HAP-1 (cell line): ENCODE results near the gene E4F1.
"Not testable (repeated sequence)": the region's sequence is repeated elsewhere in the genome, so short reads cannot be mapped to it uniquely, and the experiment has no call there.

Experiments
- DNase-seq, 2 experiments: peaks; one replicate each; pipeline ENCODE4 v3.0.0-alpha.2; 2016 to 2020; ENCODE audit warnings: low spot score in 2 of 2
- H3K27me3 ChIP-seq: fragments of 250-450 bp; sonication (Bioruptor Pico); 2 replicates; pipeline ENCODE4 v1.5.1; 2020; ENCODE audit warnings: low read depth, mild to moderate bottlenecking, moderate library complexity
- H3K36me3 ChIP-seq: fragments of 250-450 bp; sonication (Bioruptor Pico); replicated peaks from 2 replicates; pipeline ENCODE4 v1.5.1; 2020; ENCODE audit warnings: mild to moderate bottlenecking
- H3K4me1 ChIP-seq: fragments of 250-450 bp; sonication (Bioruptor Pico); 2 replicates; pipeline ENCODE4 v1.5.1; 2020; ENCODE audit warnings: mild to moderate bottlenecking
- H3K4me3 ChIP-seq: fragments of 250-450 bp; sonication (Bioruptor Pico); 2 replicates; pipeline ENCODE4 v1.5.1; 2020; ENCODE audit warnings: mild to moderate bottlenecking, moderate library complexity
- H3K9me3 ChIP-seq: fragments of 250-450 bp; sonication (Bioruptor Pico); 2 replicates; pipeline ENCODE4 v1.5.1; 2020; ENCODE audit warnings: mild to moderate bottlenecking, moderate library complexity
- in situ Hi-C: fragments of 300-500 bp; cut with MboI; formaldehyde crosslinking; loops from 3 replicates; pipeline ENCODE4 v1.14.3; 2020; ENCODE audit warnings: low sequenced_read_pairs, inconsistent platforms, mixed read lengths

Gene E4F1

DNA sequence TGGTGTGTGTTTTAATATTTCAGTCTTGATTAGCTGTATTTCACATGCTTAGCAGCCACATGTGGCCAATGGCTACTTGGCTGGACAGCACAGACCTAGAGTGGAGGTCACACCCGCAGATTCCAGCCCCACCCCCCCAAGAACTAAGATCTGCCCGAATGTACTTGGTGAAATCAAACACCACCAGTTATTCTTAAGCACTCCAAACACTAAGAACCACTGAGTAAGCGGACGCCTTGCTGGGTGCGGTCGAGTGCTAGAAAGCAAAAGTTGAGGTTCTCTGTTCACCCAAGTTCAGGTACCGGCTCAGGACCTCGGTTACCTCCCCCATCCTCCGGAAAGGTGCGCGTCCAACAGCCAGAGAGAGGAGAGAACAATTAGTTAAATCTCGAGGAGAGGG is 43.5 kb downstream of the E4F1 start:
- DNase-seq, in situ Hi-C loops, H3K9me3 ChIP-seq, H3K27me3 ChIP-seq, H3K4me1 ChIP-seq: not testable (repeated sequence)
- Histone ChIP-seq H3K4me3 (peak overlapping the region; percentile 97), H3K36me3 (peaks cover 43% of the 10 kb centered on the region)

DNA sequence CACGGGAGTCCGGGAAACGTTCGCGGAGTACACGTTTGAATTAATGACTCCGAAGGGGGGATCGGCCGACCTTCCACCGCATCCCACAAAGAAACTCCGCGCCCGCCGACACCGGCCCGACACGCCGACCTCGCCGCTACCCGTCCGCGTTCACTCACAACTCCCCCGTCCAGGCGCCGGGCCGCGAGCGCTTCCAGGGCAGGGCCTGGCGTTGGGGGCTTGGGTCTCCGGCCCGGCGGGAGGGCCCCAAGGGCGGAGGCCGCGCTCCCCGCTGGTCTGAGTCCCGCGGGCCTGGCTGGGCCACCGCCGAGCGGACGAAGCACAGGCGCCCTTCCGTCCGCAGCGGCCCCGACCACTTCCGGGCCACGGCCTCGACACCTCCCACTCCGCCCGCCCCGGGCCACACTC is 44.1 kb downstream of the E4F1 start:
- in situ Hi-C loops, H3K27me3 ChIP-seq, H3K9me3 ChIP-seq, H3K4me1 ChIP-seq, DNase-seq: not testable (repeated sequence)
- H3K4me3 ChIP-seq = peak overlapping the region; percentile 97
- H3K36me3 ChIP-seq = peaks cover 37% of the 10 kb centered on the region

DNA sequence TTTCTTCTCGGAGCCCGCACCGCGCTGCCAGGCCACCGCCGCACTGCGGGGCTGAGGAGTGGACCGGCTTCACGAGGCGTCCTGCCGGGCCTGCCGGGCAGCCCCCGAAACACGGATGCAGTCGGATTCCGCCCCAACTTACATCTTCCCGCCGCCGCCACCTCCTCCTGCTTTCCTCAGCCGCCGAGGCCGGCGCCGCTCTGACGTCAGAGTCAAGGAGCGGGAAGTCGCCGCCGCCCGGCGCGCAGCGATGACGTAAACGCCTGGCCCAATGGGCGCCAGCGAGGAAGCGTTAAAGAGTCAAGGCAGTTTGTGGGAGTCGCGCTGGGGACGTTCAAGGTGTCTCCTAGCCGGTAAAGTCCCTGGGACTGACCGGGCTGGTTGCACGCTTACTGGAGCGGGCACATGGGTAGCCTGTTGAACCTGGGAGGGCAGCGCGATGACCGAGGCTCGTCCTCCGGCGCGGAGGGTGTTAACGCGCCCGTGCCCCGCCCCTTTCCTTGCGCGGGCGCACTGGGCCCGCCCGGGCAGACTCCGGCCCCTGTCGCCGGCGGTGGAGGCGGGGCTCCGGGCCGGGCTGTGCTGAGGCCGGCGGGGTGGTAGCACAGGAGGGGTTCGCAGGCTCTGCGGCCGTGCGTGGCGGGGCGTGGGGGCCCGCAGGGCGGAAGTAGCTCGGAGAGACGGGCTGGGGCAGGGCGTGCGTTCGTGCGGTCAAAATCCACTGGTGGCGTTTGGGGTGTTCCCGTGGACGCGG is 44.7 kb downstream of the E4F1 start, which contains the start of gene RNPS1:
Gene RNPS1, minus strand, starts transcription at position 214 of the 754 bp plus-strand sequence. CDS start 3,483 bp downstream, outside the sequence.
- peak within 1 kb of the TSS; percentile 97 for H3K4me3 ChIP-seq
- no peaks in the 10 kb centered on the region for H3K9me3 ChIP-seq
- in situ Hi-C loops = no loop called here
- peaks cover 9% of the 10 kb centered on the region for H3K4me1 ChIP-seq
- DNase-seq = peak; percentile 82 to 95
- H3K36me3 ChIP-seq = peaks cover 31% of the 10 kb centered on the region
- no peaks in the 10 kb centered on the region for H3K27me3 ChIP-seq

DNA sequence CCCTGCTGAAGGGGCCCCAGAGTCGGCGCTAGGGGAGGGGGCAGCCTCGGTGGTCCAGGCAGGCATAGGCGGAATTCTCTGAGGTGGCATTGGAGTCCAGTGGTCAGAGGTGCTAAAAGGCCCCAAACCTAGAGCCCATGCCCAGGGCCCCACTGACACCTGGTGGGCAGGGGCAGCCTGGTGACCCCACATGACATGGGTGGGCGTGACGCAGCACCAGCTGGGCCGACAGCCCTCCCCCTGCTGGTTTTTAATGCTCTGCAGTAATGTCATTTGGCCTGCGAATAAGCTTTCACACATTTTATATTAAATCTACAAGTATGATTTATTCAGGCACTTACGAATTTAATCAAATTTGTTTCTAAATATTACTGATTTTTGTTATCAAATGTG is 46.7 kb downstream of the E4F1 start:
- H3K4me3 ChIP-seq = no peak overlapping the region

DNA sequence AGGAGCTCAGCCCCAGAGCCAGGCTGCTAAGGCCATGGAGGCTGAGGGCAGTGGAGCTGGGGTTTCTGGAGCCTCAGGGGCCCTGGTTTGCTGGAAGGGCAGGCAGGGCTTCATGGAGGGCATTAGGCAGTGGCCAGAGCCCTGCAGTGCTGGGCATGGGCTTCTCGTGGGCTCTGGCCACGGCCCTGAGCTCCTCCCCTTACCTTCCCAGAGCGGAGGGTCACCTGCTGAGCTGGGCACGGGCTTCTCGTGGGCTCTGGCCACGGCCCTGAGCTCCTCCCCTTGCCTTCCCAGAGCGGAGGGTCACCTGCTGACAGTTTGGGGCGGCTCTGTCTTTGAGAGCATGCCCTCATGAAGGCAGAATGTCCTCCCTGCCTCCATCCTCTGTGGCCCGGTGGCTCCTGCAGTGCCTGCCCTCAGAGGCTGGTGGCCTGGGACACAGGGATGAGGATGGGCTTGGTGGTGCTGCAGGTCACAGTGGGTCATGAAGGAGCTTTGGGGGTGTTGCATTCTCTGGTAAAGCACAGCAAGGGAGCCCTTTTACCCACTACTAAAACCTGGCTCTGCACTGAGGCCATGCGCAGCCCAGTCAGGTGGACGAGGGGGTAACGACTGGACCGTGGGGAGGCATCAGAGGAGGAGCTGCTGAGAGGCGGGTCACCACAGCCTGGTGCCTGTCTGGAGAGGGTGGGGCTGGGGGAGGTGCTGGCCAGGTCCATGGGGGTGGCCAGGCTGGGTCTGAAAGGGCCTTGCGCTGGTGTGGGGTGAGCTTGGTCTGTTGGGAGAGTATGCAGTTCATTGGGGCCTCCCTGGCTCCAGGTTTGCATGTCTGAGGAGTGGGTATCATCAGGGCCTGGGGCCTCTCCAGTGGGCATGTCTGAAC is 47.4 kb downstream of the E4F1 start:
- no peaks in the 10 kb centered on the region for H3K27me3 ChIP-seq
- H3K36me3 ChIP-seq = peaks cover 3% of the 10 kb centered on the region
- no peaks in the 10 kb centered on the region for H3K9me3 ChIP-seq
- peaks cover 5% of the 10 kb centered on the region for H3K4me1 ChIP-seq
- in situ Hi-C loops = no loop called here
- H3K4me3 ChIP-seq = no peak overlapping the region
- DNase-seq = no peak

More for the DNA sequence above, 46.7 kb downstream of the E4F1 start:
- in situ Hi-C loops = no loop called here
- peaks cover 8% of the 10 kb centered on the region for H3K4me1 ChIP-seq
- H3K9me3 ChIP-seq = no peaks in the 10 kb centered on the region
- H3K27me3 ChIP-seq = no peaks in the 10 kb centered on the region
- H3K36me3 ChIP-seq = peaks cover 11% of the 10 kb centered on the region
- no peak for DNase-seq

DNA sequence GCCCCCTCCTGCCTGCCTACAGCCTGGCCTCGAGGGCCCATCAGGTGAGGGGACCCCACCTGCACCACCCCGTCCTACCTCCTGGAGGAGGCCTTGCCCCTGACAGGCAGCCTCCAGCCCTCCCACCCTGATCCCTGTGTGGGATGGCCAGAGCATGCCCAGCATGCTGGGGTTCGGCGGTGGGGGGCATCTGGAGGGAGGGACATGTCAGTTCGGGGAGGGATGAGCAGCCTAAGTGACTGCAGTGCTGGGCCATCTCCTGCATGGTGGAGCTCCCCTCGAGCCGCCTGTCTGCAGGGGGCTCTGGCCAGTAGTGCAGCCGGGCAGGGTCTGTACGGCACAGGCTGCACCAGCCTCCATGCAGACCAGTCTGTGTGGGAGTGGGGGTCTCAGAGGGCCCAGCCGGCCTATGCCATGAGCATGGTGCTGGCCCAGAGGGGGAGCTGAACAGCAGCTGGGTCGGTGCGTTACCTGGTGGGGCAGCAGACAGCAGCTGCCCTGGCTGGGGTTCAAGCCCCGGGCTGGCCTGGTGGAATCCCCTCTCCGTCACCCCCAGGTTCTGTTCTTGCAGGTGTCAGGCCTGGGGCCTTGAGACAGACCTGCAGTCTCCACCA is 48.6 kb downstream of the E4F1 start:
- in situ Hi-C loops = no loop called here
- Histone ChIP-seq H3K4me3 (no peak overlapping the region), H3K9me3 (no peaks in the 10 kb centered on the region), H3K36me3 (no peaks in the 10 kb centered on the region), H3K4me1 (peaks cover 5% of the 10 kb centered on the region), H3K27me3 (no peaks in the 10 kb centered on the region)
- no peak for DNase-seq

DNA sequence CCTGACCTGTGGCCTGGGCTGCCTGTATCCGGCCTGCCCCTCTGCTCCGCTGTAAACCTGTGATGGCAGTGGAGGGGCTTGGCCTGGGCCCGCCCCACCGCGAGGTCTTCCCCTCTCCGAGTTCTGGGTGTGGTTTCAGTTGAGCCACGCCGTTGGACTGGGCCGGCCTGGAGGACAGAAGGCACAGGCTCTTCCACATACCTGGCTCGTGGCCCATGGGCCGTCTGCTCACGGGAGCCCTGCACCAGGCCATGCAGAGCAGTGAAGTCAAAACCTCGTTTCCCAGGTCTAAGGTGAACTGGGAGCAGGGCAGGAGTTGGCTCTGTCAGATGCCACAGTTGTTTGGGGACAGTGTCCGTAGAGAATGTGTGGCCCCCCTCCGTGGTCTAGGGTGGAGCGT is 50.1 kb downstream of the E4F1 start:
- no peaks in the 10 kb centered on the region for H3K9me3 ChIP-seq
- in situ Hi-C loops = no loop called here
- H3K4me3 ChIP-seq = no peak overlapping the region
- H3K4me1 ChIP-seq = peaks cover 5% of the 10 kb centered on the region
- no peak for DNase-seq
- peaks cover 3% of the 10 kb centered on the region for H3K36me3 ChIP-seq
- H3K27me3 ChIP-seq = no peaks in the 10 kb centered on the region

DNA sequence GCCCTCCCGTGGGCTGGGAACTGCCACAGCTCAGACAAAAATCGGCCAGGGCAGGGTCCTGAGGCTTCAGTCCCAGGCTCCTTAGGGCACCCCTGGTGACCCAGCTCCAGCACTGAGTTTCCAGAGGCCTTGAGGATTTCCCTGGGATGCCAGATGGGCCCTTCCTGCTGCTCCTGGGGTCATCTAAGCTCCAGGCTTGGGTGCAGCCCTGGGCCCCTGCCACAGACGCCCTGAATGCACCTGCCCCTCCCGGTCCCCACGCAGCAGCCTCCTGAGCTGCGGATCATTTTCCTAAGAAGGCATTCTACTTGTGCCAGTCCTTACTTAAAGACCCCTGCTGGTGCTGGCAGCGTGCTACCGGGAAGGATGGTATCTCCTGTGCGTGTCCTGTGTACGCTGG is 50.5 kb downstream of the E4F1 start:
- DNase-seq = no peak
- in situ Hi-C loops = no loop called here
- H3K4me3 ChIP-seq = no peak overlapping the region
- H3K36me3 ChIP-seq = peaks cover 3% of the 10 kb centered on the region
- peaks cover 5% of the 10 kb centered on the region for H3K4me1 ChIP-seq
- H3K27me3 ChIP-seq = no peaks in the 10 kb centered on the region
- H3K9me3 ChIP-seq = no peaks in the 10 kb centered on the region

DNA sequence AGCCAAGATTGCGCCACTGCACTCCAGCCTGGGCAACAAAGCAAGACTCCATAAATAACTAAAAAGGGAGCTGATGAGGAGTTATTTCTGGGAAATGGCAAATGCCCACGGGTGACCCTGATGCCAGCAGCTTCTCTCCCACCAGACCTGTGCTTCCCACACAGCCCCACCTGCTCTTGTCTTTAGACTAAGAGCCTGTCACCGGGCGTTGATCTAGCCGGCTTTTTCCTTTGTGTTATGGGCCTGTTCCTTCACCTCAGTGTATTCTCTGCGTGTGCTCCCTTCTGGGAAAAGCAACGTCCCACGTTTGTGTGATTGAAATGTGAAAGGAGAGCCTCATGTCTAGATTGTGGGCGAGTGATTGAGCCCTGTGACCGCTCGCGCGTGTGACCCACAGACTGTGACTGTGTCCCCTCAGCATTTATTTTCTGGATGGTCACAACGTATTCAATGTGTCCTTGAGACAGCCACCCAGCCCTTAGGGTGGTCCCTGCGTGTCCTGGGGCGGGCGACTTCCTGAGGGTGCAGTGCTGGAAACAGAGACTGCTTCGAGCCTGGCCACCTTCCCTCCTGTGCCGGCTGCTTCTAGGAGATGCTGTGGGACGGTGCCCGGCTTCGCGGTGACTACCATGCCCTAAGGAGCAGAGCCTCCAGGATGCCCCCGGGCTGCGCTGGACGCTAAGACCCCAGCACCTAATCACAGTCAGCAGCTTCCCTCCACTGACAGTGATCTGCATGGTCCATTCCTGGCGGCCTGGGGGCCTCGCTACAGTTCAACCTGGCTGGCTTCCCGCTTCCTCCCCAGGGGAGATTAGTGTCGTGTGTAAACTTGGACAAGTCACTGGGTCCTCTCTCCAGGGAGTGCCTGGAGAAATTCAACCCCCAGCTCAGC is 52.3 kb downstream of the E4F1 start:
- Histone ChIP-seq H3K9me3 (no peaks in the 10 kb centered on the region), H3K4me3 (no peak overlapping the region), H3K4me1 (no peaks in the 10 kb centered on the region), H3K36me3 (peaks cover 3% of the 10 kb centered on the region), H3K27me3 (no peaks in the 10 kb centered on the region)
- DNase-seq = no peak
- in situ Hi-C loops = no loop called here

DNA sequence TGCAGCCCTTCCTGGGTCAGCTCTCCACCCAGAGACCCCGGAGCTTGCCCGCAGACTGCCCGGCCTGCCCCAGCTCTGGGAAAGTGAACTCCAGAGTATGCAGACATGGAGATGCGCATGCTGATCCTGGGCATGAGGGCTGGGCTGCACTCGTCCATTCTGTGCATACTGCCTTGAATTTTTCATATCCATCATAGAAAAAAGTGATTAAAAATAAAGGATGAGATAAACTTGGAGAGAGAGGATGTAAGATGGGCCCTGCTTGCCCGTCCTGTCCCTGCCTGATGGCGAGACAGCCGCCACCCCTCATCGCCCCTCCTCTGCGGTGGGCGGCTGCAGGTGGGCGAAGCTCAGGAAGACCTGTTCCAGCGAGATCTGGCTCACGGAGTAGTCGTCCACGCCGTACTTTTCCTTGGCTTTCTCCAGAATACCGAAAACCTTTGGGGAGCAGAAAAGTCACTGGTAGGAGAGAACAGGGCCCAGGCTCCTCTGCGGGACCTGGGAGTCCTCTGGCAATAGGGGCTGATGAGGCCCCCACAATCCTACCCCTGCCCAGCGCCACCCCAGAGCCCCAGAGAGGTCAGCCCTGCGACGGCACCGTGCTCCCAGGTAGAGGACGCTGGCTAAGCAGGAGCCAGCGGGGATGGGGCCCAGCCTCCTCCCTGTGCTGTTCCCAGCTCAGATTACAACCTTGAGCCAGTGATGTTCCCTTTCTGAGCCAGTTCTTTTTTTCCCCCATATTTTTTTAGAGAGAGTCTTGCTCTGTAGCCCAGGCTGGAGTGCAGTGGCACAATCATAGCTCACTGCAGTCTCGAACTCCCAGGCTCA is 53.2 kb downstream of the E4F1 start:
- DNase-seq = no peak
- no peaks in the 10 kb centered on the region for H3K4me1 ChIP-seq
- in situ Hi-C loops = no loop called here
- no peak overlapping the region for H3K4me3 ChIP-seq
- no peaks in the 10 kb centered on the region for H3K9me3 ChIP-seq
- no peaks in the 10 kb centered on the region for H3K27me3 ChIP-seq
- H3K36me3 ChIP-seq = peaks cover 3% of the 10 kb centered on the region

DNA sequence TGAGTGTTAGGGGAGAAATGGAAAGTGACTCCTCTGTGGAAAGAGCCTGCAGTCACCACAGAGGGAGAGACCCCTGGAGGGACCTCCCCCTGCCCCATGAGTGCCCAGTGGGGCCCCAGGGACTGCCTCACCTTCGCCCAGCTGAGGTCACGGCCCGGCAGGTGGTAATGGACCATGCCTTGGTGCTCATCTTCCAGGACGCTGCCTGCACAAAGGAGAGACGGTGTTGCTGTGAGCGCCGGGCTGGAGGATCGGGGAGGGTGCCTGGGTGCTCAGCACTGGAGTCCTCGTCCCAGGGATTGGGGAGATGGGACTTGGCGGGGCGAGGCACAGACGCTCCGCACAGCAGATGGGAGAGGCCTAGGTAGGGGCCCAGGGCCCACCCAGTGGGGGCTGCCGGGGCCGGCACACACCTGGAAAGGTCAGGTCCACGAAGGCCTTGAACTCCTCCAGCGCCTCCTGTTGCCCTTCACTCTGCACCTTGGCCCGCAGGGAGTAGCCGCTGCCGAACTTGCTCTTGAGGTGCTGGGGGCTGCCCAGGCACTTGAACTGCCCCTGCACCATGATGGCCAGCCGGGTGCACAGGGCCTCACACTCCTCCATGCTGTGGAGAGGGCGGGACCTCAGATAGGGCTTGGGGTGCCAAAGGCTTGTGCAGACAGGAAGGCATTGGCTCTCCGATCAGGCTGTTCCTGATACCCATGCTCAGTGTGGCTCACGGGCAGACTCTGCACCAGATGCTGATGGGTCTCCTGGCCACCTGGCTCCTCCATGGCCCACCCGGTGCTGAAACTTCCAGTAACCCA is 54.3 kb downstream of the E4F1 start:
- in situ Hi-C loops = no loop called here
- Histone ChIP-seq H3K27me3 (no peaks in the 10 kb centered on the region), H3K4me3 (no peak overlapping the region)

DNA sequence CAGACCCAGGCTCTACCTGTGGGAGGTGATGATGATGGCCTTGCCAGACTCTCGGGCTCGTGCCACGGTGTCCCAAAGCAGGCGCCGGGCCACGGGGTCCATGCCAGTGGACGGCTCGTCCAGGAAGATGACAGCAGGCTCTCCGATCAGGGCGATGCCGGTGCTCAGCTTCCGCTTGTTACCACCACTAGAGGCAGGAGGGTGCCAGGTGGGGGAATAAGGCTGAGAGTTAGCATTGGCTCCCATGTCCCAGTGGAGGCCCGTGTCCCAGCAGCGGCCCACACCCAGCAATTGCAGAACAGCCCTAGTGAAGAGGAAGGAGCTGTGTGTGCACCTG is 54.8 kb downstream of the E4F1 start:
- Histone ChIP-seq H3K4me3 (no peak overlapping the region), H3K27me3 (no peaks in the 10 kb centered on the region), H3K36me3 (peaks cover 3% of the 10 kb centered on the region), H3K4me1 (no peaks in the 10 kb centered on the region), H3K9me3 (no peaks in the 10 kb centered on the region)
- DNase-seq = no peak
- in situ Hi-C loops = no loop called here

More for the DNA sequence above, 54.3 kb downstream of the E4F1 start:
- Histone ChIP-seq H3K9me3 (no peaks in the 10 kb centered on the region), H3K36me3 (peaks cover 3% of the 10 kb centered on the region), H3K4me1 (no peaks in the 10 kb centered on the region)
- DNase-seq = no peak
